Osteocyte (in vitro differentiated cells): ENCODE results near the gene ZNF586. TPM values are rescaled to one million over a fixed set of nuclear protein-coding genes. Genes with fewer than 3 reads are reported as not detected.
A peak's percentile ranks its signal among the peaks of the same experiment; 100 is the strongest.

ENCODE experiments used
- DNase-seq: peaks from one replicate; pipeline ENCODE4 v3.0.0; 2021; ENCODE audit warnings: mixed read lengths; ENCODE audit not compliant: unreplicated experiment; ENCODE audit errors: extremely low spot score
- H3K27ac Mint-ChIP-seq: one replicate; pipeline ENCODE4 v1.8.0; 2021; ENCODE audit warnings: mild to moderate bottlenecking, mixed read lengths; ENCODE audit not compliant: unreplicated experiment
- H3K27me3 Mint-ChIP-seq: one replicate; pipeline ENCODE4 v1.8.0; 2021; ENCODE audit warnings: mixed read lengths; ENCODE audit not compliant: unreplicated experiment
- H3K36me3 Mint-ChIP-seq: one replicate; pipeline ENCODE4 v1.8.0; 2021; ENCODE audit warnings: mixed read lengths; ENCODE audit not compliant: unreplicated experiment
- H3K4me1 Mint-ChIP-seq: one replicate; pipeline ENCODE4 v1.8.0; 2021; ENCODE audit warnings: mixed read lengths; ENCODE audit not compliant: unreplicated experiment
- H3K4me3 Mint-ChIP-seq: one replicate; pipeline ENCODE4 v1.8.0; 2021; ENCODE audit warnings: mild to moderate bottlenecking, moderate library complexity, mixed read lengths; ENCODE audit not compliant: unreplicated experiment
- H3K9me3 Mint-ChIP-seq: one replicate; pipeline ENCODE4 v1.8.0; 2021; ENCODE audit warnings: mixed read lengths; ENCODE audit not compliant: unreplicated experiment
- total RNA-seq: library from RNA; stranded (reverse); gene quantifications from 2 replicates; pipeline ENCODE4 v1.2.1, GENCODE V29; 2021
- TF ChIP-seq, protein P1 (sequence below): fragments of 200-600 bp; sonication (generic); IDR thresholded peaks from 2 replicates; pipeline ENCODE4 v1.5.0; 2021; ENCODE audit warnings: antibody characterized with exemption, mild to moderate bottlenecking, moderate library complexity

ZNF586 gene
- total RNA-seq, 1 donor from 2014 or later, result 18.8 TPM

- Mint-ChIP-seq H3K27ac (no peak overlapping the region), H3K36me3 (peaks cover 86% of the 10 kb centered on the region), H3K4me3 (no peak overlapping the region), H3K4me1 (no peaks in the 10 kb centered on the region), H3K27me3 (no peaks in the 10 kb centered on the region), H3K9me3 (peaks cover 38% of the 10 kb centered on the region)
- TF ChIP-seq, protein P1, sequence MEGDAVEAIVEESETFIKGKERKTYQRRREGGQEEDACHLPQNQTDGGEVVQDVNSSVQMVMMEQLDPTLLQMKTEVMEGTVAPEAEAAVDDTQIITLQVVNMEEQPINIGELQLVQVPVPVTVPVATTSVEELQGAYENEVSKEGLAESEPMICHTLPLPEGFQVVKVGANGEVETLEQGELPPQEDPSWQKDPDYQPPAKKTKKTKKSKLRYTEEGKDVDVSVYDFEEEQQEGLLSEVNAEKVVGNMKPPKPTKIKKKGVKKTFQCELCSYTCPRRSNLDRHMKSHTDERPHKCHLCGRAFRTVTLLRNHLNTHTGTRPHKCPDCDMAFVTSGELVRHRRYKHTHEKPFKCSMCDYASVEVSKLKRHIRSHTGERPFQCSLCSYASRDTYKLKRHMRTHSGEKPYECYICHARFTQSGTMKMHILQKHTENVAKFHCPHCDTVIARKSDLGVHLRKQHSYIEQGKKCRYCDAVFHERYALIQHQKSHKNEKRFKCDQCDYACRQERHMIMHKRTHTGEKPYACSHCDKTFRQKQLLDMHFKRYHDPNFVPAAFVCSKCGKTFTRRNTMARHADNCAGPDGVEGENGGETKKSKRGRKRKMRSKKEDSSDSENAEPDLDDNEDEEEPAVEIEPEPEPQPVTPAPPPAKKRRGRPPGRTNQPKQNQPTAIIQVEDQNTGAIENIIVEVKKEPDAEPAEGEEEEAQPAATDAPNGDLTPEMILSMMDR, result no peak
- no peak for DNase-seq
Observed at GRCh38 chr19:57757941-57758340, 11.5 kb upstream of the ZNF586 start.

- Mint-ChIP-seq H3K9me3 (peaks cover 36% of the 10 kb centered on the region), H3K36me3 (peaks cover 84% of the 10 kb centered on the region), H3K4me1 (no peaks in the 10 kb centered on the region), H3K4me3 (no peak overlapping the region), H3K27ac (no peak overlapping the region), H3K27me3 (no peaks in the 10 kb centered on the region)
- TF ChIP-seq, protein P1, result no peak
- no peak for DNase-seq
Observed at GRCh38 chr19:57759096-57759495, 10.4 kb upstream of the ZNF586 start.

GRCh38 chr19:57771417-57771816, 1.9 kb downstream of the ZNF586 start:
- no peak overlapping the region for H3K27ac Mint-ChIP-seq
- H3K36me3 Mint-ChIP-seq, result peaks cover 48% of the 10 kb centered on the region
- H3K4me3 Mint-ChIP-seq, result peak overlapping the region; percentile 88
- no peaks in the 10 kb centered on the region for H3K27me3 Mint-ChIP-seq
- peaks cover 29% of the 10 kb centered on the region for H3K9me3 Mint-ChIP-seq
- no peak for DNase-seq
- TF ChIP-seq, protein P1, result no peak
- peaks cover 14% of the 10 kb centered on the region for H3K4me1 Mint-ChIP-seq

DNA sequence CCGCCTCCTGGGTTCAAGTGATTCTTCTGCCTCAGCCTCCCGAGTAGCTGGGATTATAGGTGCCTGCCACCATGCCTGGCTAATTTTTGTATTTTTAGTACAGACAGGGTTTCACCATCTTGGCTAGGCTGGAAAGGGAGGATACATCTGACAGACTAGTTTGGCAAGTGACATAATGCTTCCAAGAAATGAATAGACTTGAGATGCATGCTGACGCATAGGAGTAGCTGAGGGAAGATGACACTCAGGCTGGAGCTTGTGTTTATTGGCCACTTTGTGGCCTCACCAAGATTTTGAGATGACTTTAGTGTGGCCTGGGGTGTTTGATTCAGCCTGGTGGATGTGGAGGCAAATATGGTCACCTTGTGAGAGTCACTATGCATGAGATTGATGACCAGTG, 4.0 kb downstream of the ZNF586 start:
- Mint-ChIP-seq H3K27me3 (no peaks in the 10 kb centered on the region), H3K36me3 (peaks cover 59% of the 10 kb centered on the region), H3K4me3 (no peak overlapping the region), H3K9me3 (peaks cover 39% of the 10 kb centered on the region), H3K4me1 (peaks cover 14% of the 10 kb centered on the region), H3K27ac (no peak overlapping the region)
- TF ChIP-seq, protein P1, result no peak
- DNase-seq, result no peak

GRCh38 chr19:57776764-57777296, 7.4 kb downstream of the ZNF586 start:
- Mint-ChIP-seq H3K27ac (no peak overlapping the region), H3K9me3 (peaks cover 56% of the 10 kb centered on the region), H3K27me3 (no peaks in the 10 kb centered on the region), H3K36me3 (peaks cover 81% of the 10 kb centered on the region), H3K4me1 (no peaks in the 10 kb centered on the region), H3K4me3 (no peak overlapping the region)
- DNase-seq, result no peak
- TF ChIP-seq, protein P1, result no peak
